Measurements from ENCODE around the gene VWA3B.

Gene VWA3B

DNA sequence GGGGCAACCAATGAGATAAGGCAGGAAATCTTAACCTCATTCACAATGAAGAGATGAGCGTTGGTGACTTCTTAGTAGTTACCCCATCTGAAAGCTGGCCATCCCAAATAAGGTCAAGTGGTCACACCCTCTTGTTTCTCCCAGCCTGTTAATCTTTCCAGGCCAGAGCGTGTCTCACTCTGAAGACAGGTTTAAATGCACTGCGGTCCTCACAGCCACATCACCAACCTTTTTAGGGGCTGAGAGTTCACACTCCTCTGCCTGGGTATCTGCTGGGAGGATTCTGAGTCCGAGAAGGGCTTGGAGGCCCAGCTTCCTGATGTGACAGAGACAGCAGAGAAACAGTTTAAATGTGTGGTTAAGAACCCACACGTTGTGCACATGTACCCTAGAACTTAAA, 246.0 kb downstream of the VWA3B start:
- no peak for DNase-seq (ENCODE audit: low read depth, low spot score)

DNA sequence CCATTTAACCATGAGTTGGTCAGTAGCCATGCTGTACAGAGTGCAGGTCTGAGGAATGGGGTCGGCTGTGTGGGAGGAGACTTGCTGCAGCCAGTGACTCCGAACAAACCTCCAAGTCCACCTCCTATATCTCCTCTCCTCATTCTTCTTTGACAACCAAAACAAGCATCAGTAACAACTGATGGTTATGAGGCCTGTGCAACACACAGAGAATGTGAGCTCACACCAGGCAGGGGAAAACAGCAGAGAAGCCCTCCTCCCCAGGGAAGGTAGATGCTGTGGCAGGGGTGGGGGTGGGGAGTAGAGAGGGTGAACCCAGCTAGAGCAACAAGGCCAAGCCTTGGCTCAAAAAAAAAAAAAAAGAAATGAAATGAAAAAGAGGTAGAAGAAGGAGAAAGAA, 247.0 kb downstream of the VWA3B start:
- peak; percentile 56 for DNase-seq (ENCODE audit: low read depth, low spot score)

DNA sequence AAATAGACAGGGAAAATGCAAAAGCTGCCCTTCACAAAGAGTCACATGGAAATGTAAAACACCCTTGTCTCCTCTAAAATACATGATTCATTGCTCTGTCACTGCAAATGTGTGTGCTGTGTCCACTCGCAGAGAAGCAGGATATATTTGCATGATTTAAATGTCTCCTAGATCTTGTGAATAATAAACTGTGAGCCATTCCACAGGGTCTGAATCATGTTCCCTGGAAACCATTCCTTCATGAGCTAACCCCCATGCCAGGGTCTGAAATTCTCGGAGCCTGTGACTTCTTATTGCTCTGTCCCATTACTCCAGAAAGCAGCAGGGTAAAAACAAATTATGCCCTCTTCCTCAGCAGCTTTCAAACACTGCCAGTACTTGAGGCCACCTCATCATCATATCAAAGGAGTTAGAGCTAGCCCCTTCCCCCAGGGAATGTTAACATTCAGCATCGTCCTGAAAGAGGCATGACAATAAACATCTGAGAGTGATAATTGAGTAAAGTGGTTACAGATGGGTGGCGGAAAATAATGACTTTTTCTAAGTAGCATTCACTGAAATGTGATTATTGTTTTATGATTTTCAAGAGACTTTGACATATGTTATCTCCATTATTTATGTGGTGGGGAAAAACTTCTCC, 247.6 kb downstream of the VWA3B start:
- DNase-seq (ENCODE audit: low read depth, low spot score) = peak; percentile 95

DNA sequence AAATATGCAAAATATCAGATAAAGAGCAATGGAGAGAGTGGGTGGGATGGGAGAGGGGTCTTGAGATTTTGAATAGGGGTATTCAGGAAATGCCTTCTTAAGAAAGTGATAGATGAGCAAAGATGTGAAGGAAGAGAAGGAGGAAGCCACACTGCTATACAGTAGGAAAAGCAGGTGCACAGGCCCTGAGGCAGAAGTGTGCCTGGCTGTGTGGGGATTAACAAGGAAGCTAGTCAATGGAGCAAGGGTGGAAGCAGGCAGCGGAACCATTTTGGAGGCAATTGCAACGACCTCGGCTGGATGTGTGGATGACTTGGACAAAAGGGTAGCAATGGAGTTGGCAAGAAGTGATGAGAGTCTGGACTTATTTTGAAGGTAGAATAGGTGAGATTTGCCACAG, 248.3 kb downstream of the VWA3B start:
- no peak for DNase-seq (ENCODE audit: low read depth, low spot score)

DNA sequence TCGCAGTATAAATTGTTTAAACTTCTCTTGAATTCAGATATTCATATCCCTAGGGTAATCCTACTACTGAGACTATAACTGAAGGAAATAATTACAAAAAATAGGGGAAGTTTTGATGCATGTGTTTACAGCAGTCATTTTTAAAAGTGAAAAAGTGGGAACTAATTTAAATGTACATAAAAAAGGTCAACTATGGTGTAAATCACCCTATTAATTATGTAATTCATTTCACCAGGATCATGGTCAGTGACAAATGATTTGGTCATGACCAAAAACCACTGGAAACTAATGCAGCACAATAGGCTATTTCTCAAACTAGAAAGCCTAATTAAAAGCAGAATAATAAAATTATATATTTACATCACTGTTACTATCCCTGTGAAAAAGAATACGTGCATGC, 254.3 kb downstream of the VWA3B start:
- DNase-seq (ENCODE audit: low read depth, low spot score) = no peak

DNA sequence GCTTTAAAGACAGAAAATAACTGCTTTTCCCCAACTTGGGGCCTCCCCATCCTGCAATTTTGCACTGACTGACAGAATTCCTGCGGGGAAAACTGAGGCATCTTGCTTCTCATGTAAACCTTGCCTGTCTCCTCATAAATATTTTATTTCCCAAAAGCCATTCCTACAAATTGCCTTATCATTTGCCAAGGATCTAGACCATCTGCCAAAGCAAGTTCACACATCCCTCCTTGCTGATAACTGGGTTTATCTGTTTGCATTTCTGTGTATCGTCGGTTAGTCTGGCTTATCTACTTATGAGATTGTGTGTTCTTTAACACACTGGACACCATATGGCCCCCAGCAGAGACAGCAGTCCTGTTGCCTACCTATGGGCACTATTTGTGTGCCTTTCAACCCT, 256.3 kb downstream of the VWA3B start:
- DNase-seq (ENCODE audit: low read depth, low spot score) = no peak

DNA sequence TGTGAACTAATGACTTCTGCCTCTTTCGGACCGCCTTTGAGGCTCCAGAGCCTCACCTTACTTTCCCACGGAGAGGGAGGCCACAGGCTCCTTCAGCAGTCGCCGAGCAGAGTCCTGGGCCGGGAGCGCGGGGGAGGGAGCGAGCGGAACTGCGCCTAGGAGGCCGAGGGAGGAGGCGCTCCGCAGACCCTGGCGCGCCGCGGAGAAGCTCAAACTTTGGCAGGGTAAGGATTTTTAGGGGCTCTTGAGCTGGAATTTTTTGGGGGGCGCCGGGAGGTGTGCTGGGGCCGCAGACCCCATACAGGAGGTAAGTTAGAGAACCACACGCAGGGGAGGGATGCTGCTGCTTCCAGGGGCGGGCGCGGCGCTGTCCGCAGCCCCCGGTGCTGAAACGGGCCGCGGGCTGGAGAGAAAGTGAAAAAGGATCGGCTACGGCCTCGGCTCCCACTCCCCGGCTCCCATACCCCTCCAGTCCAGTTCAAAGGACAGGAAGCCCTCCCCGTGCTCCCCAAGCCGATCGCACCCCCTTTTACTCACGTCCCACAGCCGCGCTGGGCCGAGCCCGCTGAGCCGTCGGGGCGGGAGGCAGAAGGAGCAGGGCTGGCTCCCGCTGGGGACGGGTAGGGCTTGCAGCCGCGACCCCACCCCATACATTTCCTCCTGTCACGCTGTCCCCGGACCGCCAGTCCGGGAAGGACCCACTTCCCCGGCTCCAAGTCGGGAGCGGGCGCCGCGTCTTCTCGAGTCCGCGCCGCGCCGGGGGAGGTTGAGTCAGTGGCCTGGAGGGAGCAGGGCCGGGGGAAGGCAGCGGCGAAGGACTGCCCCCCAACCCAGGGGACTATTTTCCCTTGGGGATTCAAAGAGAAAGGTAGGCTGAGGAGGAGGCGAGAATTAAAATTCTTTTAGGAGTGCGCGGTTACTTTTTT, 259.6 kb downstream of the VWA3B start, which contains the start of gene CNGA3:
Gene CNGA3 (plus strand): TSS at position 146 of the 926 bp plus-strand sequence. CDS start 23,520 bp downstream, outside the sequence.
- DNase-seq (ENCODE audit: low read depth, low spot score) = peak; percentile 83

DNA sequence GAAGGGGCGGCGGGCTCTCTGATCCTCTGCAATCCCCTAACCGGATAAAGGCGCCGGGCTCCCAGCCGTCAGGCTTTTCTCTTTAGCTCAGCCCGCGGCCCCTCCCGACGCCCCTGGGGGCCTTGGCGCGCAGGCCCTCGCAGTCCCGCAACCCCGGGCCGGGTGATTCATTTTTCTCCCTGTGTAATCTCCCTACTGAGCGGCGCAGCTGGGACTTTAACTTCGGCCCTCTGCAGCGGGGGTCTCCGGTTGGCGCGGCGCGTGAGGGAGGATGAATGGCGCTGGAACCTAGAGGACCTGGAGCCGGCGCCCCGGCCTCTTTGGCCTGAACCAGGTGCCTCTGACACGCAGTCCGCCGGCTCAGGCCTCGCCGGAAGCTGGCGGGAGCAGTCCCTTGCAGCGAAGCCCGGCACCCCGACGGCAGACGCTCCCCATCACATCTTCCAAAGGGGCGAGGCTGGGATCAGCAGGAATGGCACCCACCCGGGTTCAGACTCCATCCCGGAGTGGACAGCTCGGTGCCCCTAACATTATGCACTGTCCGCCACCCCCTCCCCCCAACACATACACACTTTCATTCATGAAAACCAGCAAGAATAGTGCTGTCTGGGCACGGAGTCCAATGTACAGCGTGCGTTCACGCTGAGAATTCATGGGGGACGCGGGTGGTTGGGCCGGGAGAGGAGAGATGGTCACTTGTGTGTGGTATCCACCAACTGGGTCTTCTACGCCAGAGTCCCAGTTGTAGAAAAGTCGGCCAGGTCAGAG, 260.5 kb downstream of the VWA3B start:
- peak; percentile 25 for DNase-seq (ENCODE audit: low read depth, low spot score)

DNA sequence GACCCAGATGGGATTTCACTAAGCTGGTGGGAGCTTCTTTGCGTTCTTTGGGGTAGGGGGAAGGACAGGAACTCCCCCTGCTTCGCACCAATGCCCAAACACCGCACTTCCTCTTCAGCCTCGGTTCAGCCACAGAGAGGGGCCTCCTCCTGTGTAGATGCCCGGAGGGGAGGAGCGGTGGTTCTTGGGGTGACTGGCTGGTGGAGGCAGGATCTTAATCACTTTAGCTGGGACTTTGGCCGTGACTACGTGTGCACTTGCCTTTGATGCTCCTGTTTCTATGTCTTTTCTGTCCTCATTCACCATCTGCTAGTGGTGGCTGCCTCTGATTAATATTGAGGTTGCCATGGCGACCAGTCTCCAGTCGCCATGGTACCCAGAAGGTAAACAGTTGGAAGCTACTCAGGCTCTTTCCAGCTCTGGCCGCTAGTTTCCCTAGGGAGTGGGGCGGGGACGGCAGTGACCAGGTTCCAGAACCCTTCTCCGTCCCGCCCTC, 261.1 kb downstream of the VWA3B start:
- peak; percentile 25 for DNase-seq (ENCODE audit: low read depth, low spot score)

DNA sequence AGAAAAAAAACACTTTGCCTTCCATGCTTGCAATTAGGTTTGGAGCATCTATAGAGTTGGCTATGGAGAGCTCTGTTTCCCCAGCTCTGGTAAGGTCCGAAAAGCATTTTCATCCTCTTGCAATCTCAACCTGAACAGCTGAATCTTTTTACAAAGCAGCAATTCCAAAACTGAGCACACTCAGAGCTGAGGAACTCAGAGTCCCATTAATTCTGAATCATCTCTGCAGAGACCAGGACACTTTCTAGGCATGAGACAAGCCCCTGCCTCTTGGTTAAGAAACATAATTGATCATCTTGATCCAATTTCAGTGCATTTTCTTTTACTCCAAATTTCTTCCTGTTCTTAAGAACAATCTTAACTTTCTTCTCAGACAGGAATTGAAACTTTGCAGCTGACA, 263.4 kb downstream of the VWA3B start:
- no peak for DNase-seq (ENCODE audit: low read depth, low spot score)

DNA sequence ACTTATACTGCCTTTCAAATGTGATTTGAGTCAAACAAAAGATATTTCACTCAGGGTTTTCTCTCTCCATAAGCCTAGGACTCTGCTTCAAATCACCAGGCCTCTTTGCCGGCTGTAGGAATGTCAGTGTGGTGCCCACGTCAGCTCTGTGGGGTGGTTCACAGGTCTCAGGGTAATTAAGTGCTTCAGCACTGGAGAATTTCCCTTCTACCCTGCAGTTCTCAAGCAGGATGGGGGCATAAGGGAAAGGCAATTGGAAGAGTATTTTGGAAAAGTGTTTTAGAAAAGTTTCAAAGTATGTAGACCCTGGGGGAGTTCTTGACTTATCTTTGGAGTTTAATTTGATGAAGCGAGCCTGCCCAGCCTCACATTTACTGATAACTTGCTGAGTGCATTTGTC, 268.9 kb downstream of the VWA3B start:
- DNase-seq (ENCODE audit: low read depth, low spot score) = peak; percentile 79

DNA sequence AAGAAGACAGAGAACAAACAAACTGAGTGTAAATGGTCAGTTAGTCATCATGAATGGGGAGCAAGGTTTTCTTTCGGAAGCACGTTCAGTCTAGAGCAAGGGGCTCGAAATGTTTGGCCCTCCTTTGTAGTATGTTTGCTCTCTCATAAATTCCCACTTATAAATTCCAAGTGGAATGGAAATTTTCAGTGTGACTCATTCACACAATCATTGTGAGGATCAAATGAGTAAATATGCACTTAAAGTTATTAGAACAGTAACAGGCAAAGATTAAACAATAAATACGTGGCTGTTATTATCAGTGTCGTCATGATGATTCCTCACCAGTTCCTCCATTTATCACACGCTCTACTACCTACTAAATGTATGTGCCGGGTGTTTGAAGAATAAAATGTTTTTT, 269.8 kb downstream of the VWA3B start:
- peak; percentile 59 for DNase-seq (ENCODE audit: low read depth, low spot score)

DNA sequence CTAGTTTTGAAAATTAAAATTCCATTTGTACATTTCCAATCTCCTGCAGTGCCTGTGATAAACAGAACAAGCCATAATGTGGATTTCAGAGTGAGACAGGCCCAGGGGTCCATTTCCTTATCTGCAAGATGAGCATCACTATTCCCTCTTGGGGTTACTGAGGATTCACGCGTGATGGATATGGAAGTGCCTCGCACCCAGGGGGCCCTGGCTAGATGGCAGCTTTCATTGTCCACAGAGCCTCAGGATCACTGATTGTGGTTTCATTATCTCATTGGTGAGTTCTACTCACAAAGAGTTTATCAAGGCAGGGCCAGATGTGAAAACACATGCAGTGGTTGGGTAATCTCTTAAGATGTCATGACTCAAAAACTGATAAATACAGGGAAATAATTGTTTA, 270.9 kb downstream of the VWA3B start:
- no peak for DNase-seq (ENCODE audit: low read depth, low spot score)

DNA sequence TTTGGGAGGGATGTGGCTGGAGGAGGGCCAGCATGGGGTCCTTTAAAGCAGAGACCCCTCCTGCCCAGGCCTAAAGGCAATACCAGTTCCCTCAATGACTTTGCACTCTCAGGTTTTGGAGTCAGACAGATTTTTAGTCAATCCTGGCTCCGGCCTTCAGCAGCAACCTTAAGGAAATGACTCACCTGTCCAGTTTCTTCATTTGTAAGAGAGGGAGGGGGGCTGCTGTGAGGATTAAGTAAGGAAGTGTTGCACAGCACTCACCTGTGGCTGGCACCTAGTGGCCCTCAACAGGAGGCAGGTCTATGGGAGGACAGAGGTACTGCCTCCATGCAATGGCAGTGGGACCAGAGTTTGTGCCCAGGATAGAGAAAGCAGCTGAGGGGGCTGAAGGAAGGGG, 273.0 kb downstream of the VWA3B start:
- no peak for DNase-seq (ENCODE audit: low read depth, low spot score)
